Measurements from ENCODE around the gene GLCE.

GRCh38 chr15:69132977-69133861, 27.2 kb upstream of the GLCE start:
- TF ChIP-seq, protein P1, sequence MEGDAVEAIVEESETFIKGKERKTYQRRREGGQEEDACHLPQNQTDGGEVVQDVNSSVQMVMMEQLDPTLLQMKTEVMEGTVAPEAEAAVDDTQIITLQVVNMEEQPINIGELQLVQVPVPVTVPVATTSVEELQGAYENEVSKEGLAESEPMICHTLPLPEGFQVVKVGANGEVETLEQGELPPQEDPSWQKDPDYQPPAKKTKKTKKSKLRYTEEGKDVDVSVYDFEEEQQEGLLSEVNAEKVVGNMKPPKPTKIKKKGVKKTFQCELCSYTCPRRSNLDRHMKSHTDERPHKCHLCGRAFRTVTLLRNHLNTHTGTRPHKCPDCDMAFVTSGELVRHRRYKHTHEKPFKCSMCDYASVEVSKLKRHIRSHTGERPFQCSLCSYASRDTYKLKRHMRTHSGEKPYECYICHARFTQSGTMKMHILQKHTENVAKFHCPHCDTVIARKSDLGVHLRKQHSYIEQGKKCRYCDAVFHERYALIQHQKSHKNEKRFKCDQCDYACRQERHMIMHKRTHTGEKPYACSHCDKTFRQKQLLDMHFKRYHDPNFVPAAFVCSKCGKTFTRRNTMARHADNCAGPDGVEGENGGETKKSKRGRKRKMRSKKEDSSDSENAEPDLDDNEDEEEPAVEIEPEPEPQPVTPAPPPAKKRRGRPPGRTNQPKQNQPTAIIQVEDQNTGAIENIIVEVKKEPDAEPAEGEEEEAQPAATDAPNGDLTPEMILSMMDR (IDR thresholded peaks at IDR 0.05; ENCODE audit: insufficient read depth, low read depth, low read length) = no peak
- no peak for TF ChIP-seq EZH2 (IDR thresholded peaks at IDR 0.05; ENCODE audit: insufficient read depth, low read length)
